HG02798 (cell line): ENCODE data around the gene KCND2.

Experiments used
- ATAC-seq: cut with Tn5 transposase; IDR thresholded peaks from one replicate; pipeline ENCODE4 v1.9.1; 2021; ENCODE audit warnings: mild to moderate bottlenecking; ENCODE audit not compliant: unreplicated experiment, poor library complexity

Gene KCND2

GRCh38 chr7:120304674-120305073 lies 31.7 kb downstream of the KCND2 start:
- ATAC-seq = no peak

GRCh38 chr7:120307991-120308545 lies 35.1 kb downstream of the KCND2 start:
- ATAC-seq = no peak

DNA sequence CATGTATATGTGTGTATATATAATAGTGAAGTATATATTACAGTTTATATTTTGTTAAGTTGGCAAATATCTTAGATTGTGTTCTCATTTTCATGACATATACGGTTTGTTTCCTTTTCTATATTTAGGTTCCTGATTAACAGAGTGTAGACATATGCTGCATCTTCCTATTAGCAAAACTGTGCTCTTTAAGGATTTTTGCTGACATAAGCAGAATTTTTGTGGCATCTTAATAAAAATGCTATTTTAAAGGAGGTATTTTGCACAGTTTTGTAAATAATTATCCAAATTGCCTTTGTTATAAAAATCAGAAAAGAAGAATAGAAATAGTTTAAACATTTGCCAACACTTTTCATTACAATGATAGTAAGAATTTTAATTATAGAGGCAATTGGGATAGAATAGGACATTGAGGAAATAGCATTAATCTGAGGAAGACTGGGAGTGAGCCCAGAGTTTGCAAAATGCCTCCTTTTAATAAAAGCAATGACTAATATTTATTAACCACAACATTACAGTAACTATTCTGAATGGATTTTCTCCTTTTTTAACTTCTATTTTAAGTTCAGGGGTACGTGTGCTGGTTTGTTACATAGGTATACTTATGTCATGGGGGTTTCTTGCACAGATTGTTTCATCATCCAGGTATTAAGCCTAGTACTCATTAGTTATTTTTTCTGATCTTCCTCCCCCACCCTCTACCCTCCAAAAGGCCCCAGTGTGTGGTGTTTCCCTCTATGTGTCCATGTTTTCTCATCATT lies 38.2 kb downstream of the KCND2 start:
- ATAC-seq = no peak

DNA sequence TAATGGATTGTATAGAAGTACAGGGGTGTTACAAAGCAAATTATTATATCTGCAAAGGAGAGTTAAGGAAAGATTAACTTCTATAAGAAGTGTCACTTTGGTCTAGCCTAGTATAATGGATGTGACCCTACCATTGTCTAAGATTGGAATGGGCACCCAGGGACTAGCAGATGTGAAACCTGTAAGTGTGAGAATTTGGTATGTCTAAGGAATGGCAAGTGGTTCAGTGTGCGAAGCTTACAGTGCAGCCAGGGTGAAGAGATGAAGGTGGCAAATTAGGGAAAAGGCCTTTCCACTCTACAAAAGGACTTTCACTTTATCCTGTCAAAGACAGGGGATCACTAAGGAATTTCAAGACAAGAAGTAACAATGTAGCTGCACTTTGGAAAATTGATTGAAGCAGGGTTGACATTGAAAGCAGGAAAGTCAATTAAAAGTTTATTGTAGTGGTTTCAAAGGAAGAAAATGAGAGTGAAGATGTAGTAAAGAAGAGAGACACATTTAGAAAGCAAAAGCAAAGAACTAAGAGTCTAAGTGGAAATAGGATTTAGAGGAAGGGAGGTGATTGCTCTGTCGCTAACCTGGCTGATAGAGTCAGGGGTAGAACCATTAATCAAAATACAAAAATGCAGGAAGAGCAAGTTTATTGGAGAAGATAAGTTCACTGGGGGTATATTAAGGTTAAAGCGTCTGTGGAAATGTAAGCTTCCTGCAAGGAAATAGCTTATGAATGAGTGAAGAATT lies 47.4 kb downstream of the KCND2 start:
- no peak for ATAC-seq

- no peak for ATAC-seq
Measured at GRCh38 chr7:120327054-120327453, 54.1 kb downstream of the KCND2 start.

DNA sequence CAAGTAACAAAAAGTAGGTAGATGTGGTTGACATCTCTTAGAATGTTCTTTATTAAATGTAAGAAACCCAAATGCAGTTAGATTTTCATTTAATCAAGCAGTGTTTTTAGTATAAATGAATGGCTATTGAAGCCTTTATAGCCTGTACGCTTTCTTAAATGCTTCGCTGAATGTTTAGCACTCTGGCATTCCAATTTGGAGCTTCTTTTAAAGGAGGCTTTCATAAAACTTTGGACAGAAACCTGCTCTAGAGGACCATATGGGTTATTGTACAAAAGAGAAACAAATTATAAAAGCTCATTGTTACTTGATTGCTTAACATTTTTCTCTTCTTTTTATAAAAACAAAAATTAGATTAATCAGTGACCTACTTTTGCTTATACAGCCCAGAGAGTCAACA lies 59.5 kb downstream of the KCND2 start:
- no peak for ATAC-seq

DNA sequence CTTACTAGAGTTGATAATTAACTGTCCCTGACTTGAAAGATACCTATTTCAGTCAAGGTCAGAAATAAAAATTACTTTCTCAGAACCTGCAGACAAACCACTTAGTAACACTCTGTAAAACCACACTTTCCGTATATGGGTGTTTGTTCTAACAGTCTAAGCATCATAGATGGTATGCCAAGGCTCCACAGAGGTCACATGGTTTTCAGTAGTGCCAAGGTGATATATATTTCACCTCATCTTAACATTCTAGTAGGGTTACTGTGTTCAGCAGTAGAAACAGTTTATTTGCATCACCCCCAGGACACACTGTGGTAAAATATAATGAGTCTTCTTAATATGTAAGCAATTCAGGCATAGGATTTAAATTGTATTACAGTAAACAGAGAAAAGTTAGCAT lies 61.5 kb downstream of the KCND2 start:
- ATAC-seq = peak; percentile 96

DNA sequence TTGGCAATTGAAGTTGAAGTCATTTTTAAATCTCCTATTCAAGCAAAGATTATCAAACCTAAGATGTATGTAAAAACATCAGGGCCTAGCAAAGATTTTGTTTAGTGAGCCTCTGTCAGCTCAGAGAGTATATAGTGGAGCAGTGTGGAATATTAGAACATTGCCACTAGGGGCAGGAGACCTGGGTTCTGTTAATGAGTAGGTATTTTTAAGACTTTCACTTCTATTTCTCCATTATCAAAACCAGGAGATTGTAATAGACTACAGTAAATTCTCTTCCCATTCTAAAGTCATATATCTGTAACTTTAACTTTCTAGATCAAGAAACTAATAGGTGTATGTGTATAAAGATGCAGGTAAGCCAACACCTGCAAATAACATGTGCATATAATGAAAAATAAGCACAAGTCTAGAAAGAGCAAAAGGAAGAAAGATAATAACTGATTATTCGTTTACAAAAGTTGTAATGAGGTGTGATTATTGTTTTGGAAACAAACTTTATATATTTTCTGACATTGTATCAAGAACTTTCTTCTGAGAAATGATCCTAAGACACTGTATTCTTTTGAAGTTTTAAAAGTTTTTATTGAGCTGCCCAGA lies 64.4 kb downstream of the KCND2 start:
- ATAC-seq = peak; percentile 58

- ATAC-seq = no peak
Measured at GRCh38 chr7:120344276-120344675, 71.3 kb downstream of the KCND2 start.

- no peak for ATAC-seq
Measured at GRCh38 chr7:120353171-120353570, 80.2 kb downstream of the KCND2 start.

GRCh38 chr7:120360918-120361317 lies 87.9 kb downstream of the KCND2 start:
- peak; percentile 91 for ATAC-seq

- ATAC-seq = no peak
Measured at GRCh38 chr7:120363414-120363813, 90.4 kb downstream of the KCND2 start.

DNA sequence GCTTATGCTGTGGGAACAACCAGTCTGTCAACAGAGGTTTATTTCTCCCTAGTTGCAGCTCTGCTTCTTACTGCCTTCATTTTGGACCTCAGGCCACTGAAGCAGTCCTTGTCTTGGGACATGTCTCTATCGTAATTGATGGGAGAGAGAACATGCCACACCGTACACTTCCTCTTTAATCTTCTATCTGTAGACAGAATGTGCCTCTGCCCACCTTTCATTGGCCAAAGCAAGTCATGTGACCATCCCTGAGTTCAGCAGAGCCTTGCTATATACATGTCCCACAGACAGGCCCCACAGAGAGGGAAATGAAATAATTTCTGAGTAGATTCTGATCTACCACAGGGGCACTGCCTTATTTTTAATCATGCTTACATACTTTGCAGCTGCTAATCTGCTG lies 98.0 kb downstream of the KCND2 start:
- ATAC-seq = peak; percentile 91

DNA sequence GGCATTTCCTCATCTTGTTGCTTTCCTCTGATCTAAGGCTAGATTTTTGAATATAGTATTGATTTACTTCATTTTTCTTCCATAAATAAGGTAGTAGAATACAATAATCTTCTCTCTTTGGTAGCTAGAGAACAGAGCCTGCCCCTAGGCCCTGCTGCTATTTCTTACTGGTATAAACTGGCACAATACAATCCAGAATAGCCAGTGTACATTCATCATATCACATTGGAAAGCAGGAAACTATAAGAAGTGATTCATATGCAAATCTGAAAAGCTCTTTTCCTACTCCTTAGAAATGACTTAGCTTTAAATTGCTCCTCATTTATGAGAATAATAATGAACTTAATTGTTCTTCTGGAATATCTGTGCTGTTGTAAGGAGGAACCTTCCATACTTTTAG lies 100.2 kb downstream of the KCND2 start:
- no peak for ATAC-seq

DNA sequence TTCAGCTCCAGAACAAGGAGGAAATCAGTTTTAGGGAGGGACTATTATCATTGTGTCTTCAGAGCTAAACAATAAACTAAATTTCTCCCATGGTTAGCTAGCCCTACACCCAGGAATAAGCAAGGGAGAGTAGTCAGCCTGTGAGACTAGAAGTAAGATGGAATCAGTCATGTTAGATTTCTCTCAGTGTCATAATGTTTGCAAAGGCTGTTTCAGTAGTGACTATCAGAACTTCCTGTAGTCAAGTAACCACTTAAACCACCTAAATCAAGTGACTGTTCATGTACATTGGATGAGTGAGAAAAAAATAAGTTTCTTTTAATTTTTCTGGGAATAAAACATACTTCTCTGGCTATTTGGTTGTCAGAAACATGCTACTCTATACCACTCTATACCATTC lies 121.6 kb downstream of the KCND2 start:
- peak; percentile 47 for ATAC-seq

DNA sequence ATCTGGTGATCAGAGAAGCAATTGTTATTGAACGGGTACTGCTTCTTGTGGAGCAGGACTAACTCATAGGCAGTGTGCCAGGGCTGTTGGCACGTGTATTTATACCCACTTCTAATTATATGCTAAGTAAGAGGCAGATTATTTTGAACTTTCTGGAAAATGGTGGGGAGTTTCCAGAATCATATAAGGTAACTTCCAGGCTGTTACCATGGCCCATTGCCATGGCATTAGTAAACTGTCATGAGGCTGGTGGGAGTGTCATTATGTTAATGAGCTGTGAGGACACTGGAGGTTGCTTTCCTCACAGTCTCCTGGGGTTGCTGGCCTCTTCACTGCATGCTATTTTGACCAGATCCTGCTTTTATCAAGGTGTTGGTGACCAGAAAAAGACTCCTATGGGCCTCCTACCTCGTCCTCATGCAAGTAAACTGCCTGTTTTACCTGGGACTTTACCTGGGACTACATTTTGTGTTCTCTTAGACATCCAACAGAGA lies 122.6 kb downstream of the KCND2 start:
- peak; percentile 93 for ATAC-seq

- no peak for ATAC-seq
Measured at GRCh38 chr7:120398284-120399000, 125.5 kb downstream of the KCND2 start.

GRCh38 chr7:120400806-120401455 lies 128.0 kb downstream of the KCND2 start:
- peak; percentile 23 for ATAC-seq

DNA sequence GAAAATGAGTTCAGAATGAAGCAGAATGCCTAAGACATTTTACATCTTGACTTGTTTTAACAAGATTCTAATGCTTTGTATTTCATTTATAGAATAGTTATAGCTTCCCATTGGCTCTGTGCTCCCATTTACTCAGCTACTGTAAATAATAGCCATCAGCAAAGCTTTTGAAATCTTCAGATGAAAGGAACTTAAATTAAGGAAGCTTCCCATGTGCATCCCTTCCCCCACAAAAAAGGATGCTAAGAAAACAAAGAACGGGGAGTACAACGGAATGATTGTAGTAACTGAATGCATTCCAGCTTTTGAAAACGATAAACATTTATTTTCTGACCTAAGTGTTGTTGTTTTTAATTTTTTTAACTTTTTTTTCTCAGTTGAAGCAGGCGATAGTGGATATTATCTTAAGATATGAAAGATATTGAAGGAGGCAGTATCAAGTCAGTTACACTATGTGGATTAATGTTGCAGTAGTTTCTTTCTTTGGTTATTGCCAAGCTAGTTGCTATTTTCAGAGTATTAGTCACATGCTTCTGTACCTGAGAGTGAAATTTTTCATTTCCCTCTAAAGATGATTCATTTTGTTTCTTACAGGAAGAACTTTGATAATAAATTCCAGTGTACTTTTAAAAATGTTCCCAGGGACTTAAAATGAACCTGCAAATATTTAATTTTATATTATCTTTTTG lies 129.2 kb downstream of the KCND2 start:
- peak; percentile 65 for ATAC-seq
